ENCODE data around the gene GSG1L2.

The GSG1L2 gene

DNA sequence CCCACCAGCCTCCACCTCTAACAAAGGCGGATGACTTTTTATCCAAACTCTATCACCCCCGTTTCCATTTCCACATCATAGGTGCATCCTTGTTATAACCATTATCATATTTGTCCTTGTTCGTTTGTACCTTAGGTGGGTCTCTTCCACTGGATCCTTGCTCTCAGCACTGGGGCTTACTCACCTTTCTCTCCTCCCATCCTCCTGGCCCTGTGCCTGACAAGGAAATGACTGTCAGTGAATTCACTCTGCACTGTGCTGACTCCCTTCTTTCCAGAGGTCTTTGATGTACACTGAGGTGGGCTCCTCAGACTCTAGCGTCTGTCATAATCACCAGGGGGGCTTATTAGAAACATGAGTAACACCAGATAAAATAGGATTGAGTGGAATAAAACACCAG lies 3.1 kb downstream of the GSG1L2 start:
- H3K4me2 ChIP-seq (ENCODE audit: low read length) = no peak overlapping the region
- TF ChIP-seq, protein P1, sequence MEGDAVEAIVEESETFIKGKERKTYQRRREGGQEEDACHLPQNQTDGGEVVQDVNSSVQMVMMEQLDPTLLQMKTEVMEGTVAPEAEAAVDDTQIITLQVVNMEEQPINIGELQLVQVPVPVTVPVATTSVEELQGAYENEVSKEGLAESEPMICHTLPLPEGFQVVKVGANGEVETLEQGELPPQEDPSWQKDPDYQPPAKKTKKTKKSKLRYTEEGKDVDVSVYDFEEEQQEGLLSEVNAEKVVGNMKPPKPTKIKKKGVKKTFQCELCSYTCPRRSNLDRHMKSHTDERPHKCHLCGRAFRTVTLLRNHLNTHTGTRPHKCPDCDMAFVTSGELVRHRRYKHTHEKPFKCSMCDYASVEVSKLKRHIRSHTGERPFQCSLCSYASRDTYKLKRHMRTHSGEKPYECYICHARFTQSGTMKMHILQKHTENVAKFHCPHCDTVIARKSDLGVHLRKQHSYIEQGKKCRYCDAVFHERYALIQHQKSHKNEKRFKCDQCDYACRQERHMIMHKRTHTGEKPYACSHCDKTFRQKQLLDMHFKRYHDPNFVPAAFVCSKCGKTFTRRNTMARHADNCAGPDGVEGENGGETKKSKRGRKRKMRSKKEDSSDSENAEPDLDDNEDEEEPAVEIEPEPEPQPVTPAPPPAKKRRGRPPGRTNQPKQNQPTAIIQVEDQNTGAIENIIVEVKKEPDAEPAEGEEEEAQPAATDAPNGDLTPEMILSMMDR (IDR thresholded peaks at IDR 0.05; ENCODE audit: low read length) = no peak
- no peak for TF ChIP-seq EZH2 (IDR thresholded peaks at IDR 0.05; ENCODE audit: borderline replicate concordance, low read length)
- no peaks in the 10 kb centered on the region for H3K36me3 ChIP-seq (ENCODE audit: insufficient read depth, low read length)
- H3K9me2 ChIP-seq (ENCODE audit: low read depth, low read length) = no peaks in the 10 kb centered on the region
- no peak overlapping the region for H3K27ac ChIP-seq (ENCODE audit: low read depth, low read length, poor library complexity, severe bottlenecking)
- H3K9me3 ChIP-seq (ENCODE audit: low read length) = no peaks in the 10 kb centered on the region
- H3K79me2 ChIP-seq (ENCODE audit: insufficient read depth, low read length) = no peaks in the 10 kb centered on the region
- H4K20me1 ChIP-seq (ENCODE audit: insufficient read depth, low read length) = no peaks in the 10 kb centered on the region
- H3K27me3 ChIP-seq (ENCODE audit: insufficient read depth, low read length) = no peaks in the 10 kb centered on the region
- H3K4me3 ChIP-seq (ENCODE audit: low read depth, low read length, poor library complexity, severe bottlenecking) = no peak overlapping the region
- no peak overlapping the region for H3K9ac ChIP-seq (ENCODE audit: low read length)
- H2AFZ ChIP-seq (ENCODE audit: low read length) = no peak overlapping the region
- no peaks in the 10 kb centered on the region for H3K4me1 ChIP-seq (ENCODE audit: insufficient read depth, low read length, severe bottlenecking)
- H3F3A ChIP-seq (ENCODE audit: insufficient read depth, low read length) = no peaks in the 10 kb centered on the region

DNA sequence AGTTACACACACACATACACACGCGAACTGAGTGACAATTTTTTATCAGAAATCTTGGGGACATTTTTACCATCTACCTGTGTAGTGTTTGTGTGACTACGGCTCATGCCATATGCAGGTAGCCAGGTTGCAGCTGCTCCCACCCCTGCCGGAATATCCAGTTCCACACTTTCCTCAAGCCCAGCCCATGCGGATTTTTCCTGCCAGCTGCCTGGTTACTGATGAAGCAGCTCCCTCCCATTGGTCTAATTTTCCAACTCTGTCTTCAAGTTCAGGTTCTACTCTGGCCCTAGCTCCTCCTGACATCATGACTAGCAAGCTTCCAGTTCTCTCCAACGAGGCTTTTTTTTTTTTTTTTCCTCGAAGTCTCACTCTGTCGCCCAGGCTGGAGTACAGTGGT lies 4.8 kb downstream of the GSG1L2 start:
- H3K9me3 ChIP-seq (ENCODE audit: low read length) = no peaks in the 10 kb centered on the region
- H3K27me3 ChIP-seq (ENCODE audit: insufficient read depth, low read length) = no peaks in the 10 kb centered on the region
- TF ChIP-seq, protein P1 (IDR thresholded peaks at IDR 0.05; ENCODE audit: low read length) = no peak
- TF ChIP-seq EZH2 (IDR thresholded peaks at IDR 0.05; ENCODE audit: borderline replicate concordance, low read length) = no peak
- no peak overlapping the region for H3K9ac ChIP-seq (ENCODE audit: low read length)
- no peaks in the 10 kb centered on the region for H3K4me1 ChIP-seq (ENCODE audit: insufficient read depth, low read length, severe bottlenecking)
- no peaks in the 10 kb centered on the region for H3K9me2 ChIP-seq (ENCODE audit: low read depth, low read length)
- H2AFZ ChIP-seq (ENCODE audit: low read length) = no peak overlapping the region
- no peak overlapping the region for H3K4me3 ChIP-seq (ENCODE audit: low read depth, low read length, poor library complexity, severe bottlenecking)
- no peaks in the 10 kb centered on the region for H3F3A ChIP-seq (ENCODE audit: insufficient read depth, low read length)
- H4K20me1 ChIP-seq (ENCODE audit: insufficient read depth, low read length) = no peaks in the 10 kb centered on the region
- H3K36me3 ChIP-seq (ENCODE audit: insufficient read depth, low read length) = no peaks in the 10 kb centered on the region
- H3K79me2 ChIP-seq (ENCODE audit: insufficient read depth, low read length) = no peaks in the 10 kb centered on the region
- no peak overlapping the region for H3K4me2 ChIP-seq (ENCODE audit: low read length)
- H3K27ac ChIP-seq (ENCODE audit: low read depth, low read length, poor library complexity, severe bottlenecking) = no peak overlapping the region

DNA sequence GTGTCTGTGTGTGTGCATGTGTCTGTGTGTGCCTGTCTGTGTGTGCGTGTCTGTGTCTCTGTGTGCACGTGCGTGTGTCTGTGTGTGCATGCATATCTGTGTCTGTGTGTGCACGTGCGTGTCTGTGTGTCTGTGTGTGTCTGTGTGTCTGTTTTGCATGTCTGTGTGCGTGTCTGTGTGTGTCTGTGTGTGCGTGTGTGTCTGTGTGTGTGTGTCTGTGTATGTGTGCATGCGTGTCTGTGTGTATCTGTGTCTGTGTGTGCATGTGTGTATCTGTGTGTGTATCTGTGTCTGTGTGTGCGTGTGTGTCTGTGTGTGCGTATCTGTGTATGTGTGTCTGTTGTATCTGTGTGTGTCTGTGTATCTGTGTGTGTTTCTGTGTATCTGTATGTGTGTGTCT lies 5.4 kb downstream of the GSG1L2 start:
- Histone ChIP-seq H3F3A (ENCODE audit: insufficient read depth, low read length) (no peaks in the 10 kb centered on the region), H4K20me1 (ENCODE audit: insufficient read depth, low read length) (no peaks in the 10 kb centered on the region), H3K9me2 (ENCODE audit: low read depth, low read length) (no peaks in the 10 kb centered on the region), H3K36me3 (ENCODE audit: insufficient read depth, low read length) (no peaks in the 10 kb centered on the region), H3K4me2 (ENCODE audit: low read length) (no peak overlapping the region), H3K79me2 (ENCODE audit: insufficient read depth, low read length) (no peaks in the 10 kb centered on the region), H3K4me3 (ENCODE audit: low read depth, low read length, poor library complexity, severe bottlenecking) (no peak overlapping the region), H3K4me1 (ENCODE audit: insufficient read depth, low read length, severe bottlenecking) (no peaks in the 10 kb centered on the region), H2AFZ (ENCODE audit: low read length) (no peak overlapping the region), H3K9ac (ENCODE audit: low read length) (no peak overlapping the region), H3K27me3 (ENCODE audit: insufficient read depth, low read length) (no peaks in the 10 kb centered on the region), H3K9me3 (ENCODE audit: low read length) (no peaks in the 10 kb centered on the region), H3K27ac (ENCODE audit: low read depth, low read length, poor library complexity, severe bottlenecking) (no peak overlapping the region)
- no peak for TF ChIP-seq EZH2 (IDR thresholded peaks at IDR 0.05; ENCODE audit: borderline replicate concordance, low read length)
- TF ChIP-seq, protein P1 (IDR thresholded peaks at IDR 0.05; ENCODE audit: low read length) = no peak
